Neural crest cell (in vitro differentiated cells): Measurements from ENCODE around the gene ASPM. TPM values are rescaled to one million over a fixed set of nuclear protein-coding genes. Genes with fewer than 3 reads are reported as not detected.
"Not testable (repeated sequence)": the region's sequence is repeated elsewhere in the genome, so short reads cannot be mapped to it uniquely, and the experiment has no call there.

Experiments used
- DNase-seq: peaks from one replicate; pipeline ENCODE4 v3.0.0; 2021; ENCODE audit warnings: low read depth, mixed read lengths, low spot score
- H3K27ac Mint-ChIP-seq: one replicate; pipeline ENCODE4 v1.8.0; 2021; ENCODE audit warnings: mild to moderate bottlenecking, mixed read lengths; ENCODE audit not compliant: unreplicated experiment
- H3K27me3 Mint-ChIP-seq: 2 replicates; pipeline ENCODE4 v1.8.0; 2021; ENCODE audit warnings: low read depth, mild to moderate bottlenecking, mixed read lengths
- H3K36me3 Mint-ChIP-seq: 2 replicates; pipeline ENCODE4 v1.8.0; 2021; ENCODE audit warnings: low read depth, mild to moderate bottlenecking, mixed read lengths
- H3K4me1 Mint-ChIP-seq: 2 replicates; pipeline ENCODE4 v1.8.0; 2021; ENCODE audit warnings: mixed read lengths
- H3K4me3 Mint-ChIP-seq: one replicate; pipeline ENCODE4 v1.8.0; 2021; ENCODE audit warnings: mild to moderate bottlenecking, mixed read lengths
- H3K9me3 Mint-ChIP-seq: 2 replicates; pipeline ENCODE4 v1.8.0; 2021; ENCODE audit warnings: mixed read lengths
- total RNA-seq: library from RNA; stranded (reverse); gene quantifications from 2 replicates; pipeline ENCODE4 v1.2.1, GENCODE V29; 2021
- TF ChIP-seq, protein P1 (sequence below): fragments of 200-600 bp; sonication (generic); conservative IDR thresholded peaks from 2 replicates; pipeline ENCODE4 v1.5.0; 2021; ENCODE audit warnings: antibody characterized with exemption, mild to moderate bottlenecking

The ASPM gene
- total RNA-seq, 1 donor from 2014 or later: 53.3 TPM

DNA sequence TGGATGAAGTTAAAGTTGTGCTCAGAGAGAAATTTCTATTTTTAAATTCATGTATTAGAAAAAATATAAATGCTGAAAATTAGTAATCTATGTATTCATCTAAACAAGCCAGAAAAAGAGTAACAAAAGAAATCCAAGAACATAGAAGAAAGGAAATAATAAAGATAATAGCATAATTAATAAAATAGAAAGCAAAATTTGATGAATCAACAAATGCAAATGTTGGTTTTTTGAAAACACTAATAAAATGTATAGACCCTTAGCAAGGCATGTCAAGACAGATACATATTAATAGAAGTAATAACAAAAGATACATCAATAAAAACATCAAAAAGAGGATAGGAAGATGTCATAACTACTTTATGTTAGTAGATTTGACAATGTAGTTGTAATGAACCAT, 97.4 kb downstream of the ASPM start:
- TF ChIP-seq, protein P1, sequence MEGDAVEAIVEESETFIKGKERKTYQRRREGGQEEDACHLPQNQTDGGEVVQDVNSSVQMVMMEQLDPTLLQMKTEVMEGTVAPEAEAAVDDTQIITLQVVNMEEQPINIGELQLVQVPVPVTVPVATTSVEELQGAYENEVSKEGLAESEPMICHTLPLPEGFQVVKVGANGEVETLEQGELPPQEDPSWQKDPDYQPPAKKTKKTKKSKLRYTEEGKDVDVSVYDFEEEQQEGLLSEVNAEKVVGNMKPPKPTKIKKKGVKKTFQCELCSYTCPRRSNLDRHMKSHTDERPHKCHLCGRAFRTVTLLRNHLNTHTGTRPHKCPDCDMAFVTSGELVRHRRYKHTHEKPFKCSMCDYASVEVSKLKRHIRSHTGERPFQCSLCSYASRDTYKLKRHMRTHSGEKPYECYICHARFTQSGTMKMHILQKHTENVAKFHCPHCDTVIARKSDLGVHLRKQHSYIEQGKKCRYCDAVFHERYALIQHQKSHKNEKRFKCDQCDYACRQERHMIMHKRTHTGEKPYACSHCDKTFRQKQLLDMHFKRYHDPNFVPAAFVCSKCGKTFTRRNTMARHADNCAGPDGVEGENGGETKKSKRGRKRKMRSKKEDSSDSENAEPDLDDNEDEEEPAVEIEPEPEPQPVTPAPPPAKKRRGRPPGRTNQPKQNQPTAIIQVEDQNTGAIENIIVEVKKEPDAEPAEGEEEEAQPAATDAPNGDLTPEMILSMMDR: no peak
- no peak overlapping the region for H3K27ac Mint-ChIP-seq
- H3K36me3 Mint-ChIP-seq: no peaks in the 10 kb centered on the region
- no peaks in the 10 kb centered on the region for H3K9me3 Mint-ChIP-seq
- H3K4me3 Mint-ChIP-seq: no peak overlapping the region
- H3K27me3 Mint-ChIP-seq: peaks cover 2% of the 10 kb centered on the region
- H3K4me1 Mint-ChIP-seq: no peaks in the 10 kb centered on the region
- DNase-seq: no peak

DNA sequence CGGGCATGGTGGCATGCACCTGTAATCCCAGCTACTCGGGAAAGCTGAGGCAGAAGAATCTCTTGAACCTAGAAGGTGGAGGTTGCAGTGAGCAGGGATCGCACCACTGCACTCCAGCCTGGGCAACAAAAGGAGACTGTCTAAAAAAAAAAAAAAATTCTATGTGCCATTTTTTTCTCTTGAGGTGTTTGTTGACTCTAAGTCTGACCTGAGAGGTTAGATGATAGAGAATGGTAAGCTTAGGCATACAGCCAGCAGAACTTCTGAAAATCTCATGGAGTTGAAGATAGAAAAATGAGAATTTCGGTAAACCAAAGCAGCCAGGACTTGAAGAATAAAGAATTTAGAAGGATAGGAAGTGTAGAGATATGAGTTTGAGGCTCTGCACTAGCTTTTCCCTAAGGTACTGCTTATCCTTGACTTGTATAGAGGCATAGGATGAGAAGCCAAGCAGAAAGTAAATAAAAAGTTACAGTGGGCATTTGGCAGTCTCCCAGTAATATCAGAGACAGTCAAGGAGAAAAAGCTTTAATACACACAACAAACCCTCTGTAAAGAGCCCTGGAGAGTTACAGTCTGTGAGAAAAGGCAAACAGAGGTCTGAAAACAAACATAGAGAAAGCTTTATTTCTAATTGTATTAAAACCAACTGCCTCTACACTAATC, 103.7 kb downstream of the ASPM start:
- TF ChIP-seq, protein P1: no peak
- no peak for DNase-seq
- Mint-ChIP-seq H3K27me3 (peaks cover 2% of the 10 kb centered on the region), H3K9me3 (no peaks in the 10 kb centered on the region), H3K27ac (no peak overlapping the region), H3K36me3 (no peaks in the 10 kb centered on the region), H3K4me3 (no peak overlapping the region), H3K4me1 (peaks cover 4% of the 10 kb centered on the region)

DNA sequence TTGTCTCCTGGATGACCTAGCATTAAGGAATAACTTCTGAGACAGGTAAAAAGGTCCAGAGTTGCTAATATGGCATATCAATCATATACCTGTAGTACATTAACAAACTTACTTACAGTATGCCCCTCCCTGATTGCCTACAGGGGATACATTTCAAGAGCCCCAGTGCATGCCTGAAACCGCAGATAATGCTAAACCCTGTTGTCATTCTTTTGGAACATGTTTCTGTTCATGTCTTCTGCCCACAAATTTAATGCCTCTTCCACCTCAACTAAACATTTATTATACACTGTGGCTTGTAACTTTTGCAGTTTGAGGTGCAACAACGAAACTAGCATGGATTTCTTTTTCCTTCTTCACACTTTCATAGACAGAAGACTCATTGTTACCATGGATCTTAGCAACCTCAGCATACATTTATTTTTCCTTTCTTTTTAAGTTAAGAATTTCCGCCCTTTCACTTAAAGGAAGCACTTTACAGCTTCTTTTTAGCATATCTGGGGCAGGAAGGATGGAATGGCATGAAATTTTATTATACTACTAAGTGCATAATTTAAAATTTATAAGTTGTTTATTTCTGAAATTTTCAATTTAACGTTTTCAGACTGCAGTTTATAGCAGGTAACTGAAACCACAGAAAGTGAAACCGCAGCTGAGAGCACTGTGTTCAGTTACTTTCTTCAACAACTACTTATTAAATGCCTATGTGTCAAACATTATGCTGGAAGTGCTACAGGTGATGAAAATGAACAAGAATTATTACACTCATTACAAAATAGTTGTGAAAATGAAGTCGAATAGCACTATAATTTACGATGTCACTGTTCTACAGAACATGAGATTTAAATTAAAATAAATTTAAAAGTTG, 104.7 kb downstream of the ASPM start:
- no peak overlapping the region for H3K27ac Mint-ChIP-seq
- no peak overlapping the region for H3K4me3 Mint-ChIP-seq
- peaks cover 4% of the 10 kb centered on the region for H3K4me1 Mint-ChIP-seq
- H3K36me3 Mint-ChIP-seq: no peaks in the 10 kb centered on the region
- TF ChIP-seq, protein P1: no peak
- H3K27me3 Mint-ChIP-seq: peaks cover 2% of the 10 kb centered on the region
- no peaks in the 10 kb centered on the region for H3K9me3 Mint-ChIP-seq
- no peak for DNase-seq

DNA sequence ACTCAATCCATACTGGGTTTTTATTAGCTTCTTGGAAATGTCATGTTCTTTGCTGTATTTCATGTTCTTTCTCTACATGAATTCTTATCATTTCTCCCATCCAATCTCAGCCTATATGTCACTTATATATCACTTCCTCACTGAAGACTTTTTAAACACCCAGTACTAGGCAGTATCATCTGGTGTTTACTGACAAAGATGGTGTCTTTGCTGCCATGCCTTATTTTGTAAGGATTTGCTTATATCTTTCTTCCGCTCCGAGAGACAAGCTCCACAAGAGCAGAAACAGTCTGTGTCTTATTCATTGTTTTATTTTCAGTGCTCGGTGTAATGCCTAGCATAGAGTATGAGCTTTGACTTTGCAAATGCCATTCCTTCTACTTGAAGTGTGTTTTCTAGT, 109.6 kb downstream of the ASPM start:
- no peak overlapping the region for H3K27ac Mint-ChIP-seq
- no peaks in the 10 kb centered on the region for H3K27me3 Mint-ChIP-seq
- peaks cover 4% of the 10 kb centered on the region for H3K4me1 Mint-ChIP-seq
- TF ChIP-seq, protein P1: no peak
- no peak for DNase-seq
- peaks cover 4% of the 10 kb centered on the region for H3K9me3 Mint-ChIP-seq
- no peak overlapping the region for H3K4me3 Mint-ChIP-seq
- H3K36me3 Mint-ChIP-seq: no peaks in the 10 kb centered on the region

DNA sequence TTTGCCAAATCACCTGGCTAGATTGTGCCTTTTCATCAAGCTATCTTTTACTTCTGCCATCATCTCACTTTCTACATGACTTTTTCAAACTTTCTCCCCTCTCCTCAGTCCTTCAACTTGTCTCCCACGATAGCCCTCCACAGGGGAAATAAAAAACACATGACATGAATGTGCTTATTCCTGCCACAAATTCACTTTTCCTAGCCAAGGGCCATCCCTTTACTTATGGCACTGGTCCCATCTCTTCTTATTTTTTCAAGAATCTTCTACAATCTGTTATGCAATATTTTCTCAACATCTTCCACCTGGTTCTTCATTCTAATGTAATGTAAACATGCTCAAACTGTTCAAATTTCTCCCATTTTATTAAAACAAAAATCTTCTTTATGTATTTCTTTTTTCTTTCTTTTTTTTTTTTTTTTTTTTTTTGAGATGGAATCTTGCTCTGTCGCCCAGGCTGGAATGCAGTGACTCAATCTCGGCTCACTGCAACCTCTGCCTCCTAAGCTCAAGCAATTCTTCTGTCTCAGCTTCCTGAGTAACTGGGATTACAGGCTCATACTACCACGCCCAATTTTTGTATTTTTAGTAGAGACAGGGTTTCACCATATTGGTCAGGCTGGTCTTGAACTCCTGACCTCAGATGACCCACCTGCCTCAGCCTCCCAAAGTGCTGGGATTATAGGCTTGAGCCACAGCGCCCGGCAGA, 111.7 kb downstream of the ASPM start:
- not testable (repeated sequence) for H3K27ac Mint-ChIP-seq, H3K36me3 Mint-ChIP-seq, H3K4me1 Mint-ChIP-seq

More for the DNA sequence above, 111.7 kb downstream of the ASPM start:
- H3K9me3 Mint-ChIP-seq, H3K4me3 Mint-ChIP-seq, H3K27me3 Mint-ChIP-seq, DNase-seq: not testable (repeated sequence)

Other genes with a start within 250 kb of the ASPM start
- not detected in 2 replicates for gene CFHR2, start 202.9 kb downstream of the ASPM start, total RNA-seq
- not detected in 2 replicates for gene CFHR5, start 169.1 kb downstream of the ASPM start, total RNA-seq
- not detected in 2 replicates for gene F13B, start 79.4 kb downstream of the ASPM start, total RNA-seq
- gene ZBTB41, start 54.6 kb upstream of the ASPM start, total RNA-seq: 12.3 and 13.0 TPM in 2 replicates
- gene CRB1, start 121.6 kb upstream of the ASPM start, total RNA-seq: 1.8 and 1.9 TPM in 2 replicates